Endothelial cell (in vitro differentiated cells): ENCODE measurements around the gene SLC15A5. TPM values are rescaled to one million over a fixed set of nuclear protein-coding genes. Genes with fewer than 3 reads are reported as not detected.

Experiments used
- DNase-seq: peaks from one replicate; pipeline ENCODE4 v3.0.0; 2021; ENCODE audit warnings: low spot score
- H3K27ac Mint-ChIP-seq: one replicate; pipeline ENCODE4 v1.8.0; 2021; ENCODE audit warnings: mixed read lengths, inconsistent platforms; ENCODE audit not compliant: unreplicated experiment
- H3K27me3 Mint-ChIP-seq: one replicate; pipeline ENCODE4 v1.8.0; 2021; ENCODE audit warnings: mild to moderate bottlenecking, moderate library complexity, mixed read lengths, inconsistent platforms; ENCODE audit not compliant: unreplicated experiment
- H3K36me3 Mint-ChIP-seq: one replicate; pipeline ENCODE4 v1.8.0; 2021; ENCODE audit warnings: mild to moderate bottlenecking, low read depth, mixed read lengths, inconsistent platforms; ENCODE audit not compliant: unreplicated experiment
- H3K4me1 Mint-ChIP-seq: one replicate; pipeline ENCODE4 v1.8.0; 2021; ENCODE audit warnings: mild to moderate bottlenecking, mixed read lengths, inconsistent platforms; ENCODE audit not compliant: unreplicated experiment
- H3K4me3 Mint-ChIP-seq: one replicate; pipeline ENCODE4 v1.8.0; 2021; ENCODE audit warnings: mild to moderate bottlenecking, mixed read lengths, inconsistent platforms; ENCODE audit not compliant: unreplicated experiment
- H3K9me3 Mint-ChIP-seq: one replicate; pipeline ENCODE4 v1.8.0; 2021; ENCODE audit warnings: mixed read lengths, inconsistent platforms; ENCODE audit not compliant: unreplicated experiment
- total RNA-seq: library from RNA; stranded (reverse); fragmentation: NEBNext Ultra II Directional; extraction: Animal tissue kit (Norgen Biotek cat#: 25700); gene quantifications from one replicate; pipeline ENCODE4 v1.2.1, GENCODE V29; 2021; ENCODE audit not compliant: unreplicated experiment
- TF ChIP-seq, protein P1 (sequence below): fragments of 200-600 bp; sonication (generic); IDR thresholded peaks from one replicate; pipeline ENCODE4 v1.5.0; 2021; ENCODE audit warnings: antibody characterized with exemption; ENCODE audit not compliant: unreplicated experiment

SLC15A5 gene
- total RNA-seq, 1 donor from 2014 or later = not detected

DNA sequence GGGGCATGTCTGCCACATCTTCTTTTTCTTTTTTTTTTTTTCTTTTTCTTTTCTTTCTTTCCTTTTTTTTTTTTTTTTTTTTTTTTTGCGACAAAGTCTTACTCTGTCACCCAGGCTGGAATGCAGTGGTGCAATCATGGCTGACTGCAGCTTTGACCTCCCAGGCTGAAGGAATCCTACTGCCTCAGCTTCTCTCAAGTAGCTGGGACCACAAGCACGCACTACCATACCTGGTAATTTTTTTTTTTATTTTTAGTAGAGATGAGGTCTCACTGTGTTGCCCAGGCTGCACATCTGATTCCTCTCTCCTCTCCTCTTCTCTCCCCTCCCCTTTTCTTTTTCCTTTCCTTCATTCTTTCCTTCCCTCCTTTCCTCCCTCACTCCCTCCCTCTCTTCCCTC lies 18.5 kb downstream of the SLC15A5 start:
- no peaks in the 10 kb centered on the region for H3K9me3 Mint-ChIP-seq
- peaks cover 1% of the 10 kb centered on the region for H3K27me3 Mint-ChIP-seq
- H3K36me3 Mint-ChIP-seq = no peaks in the 10 kb centered on the region
- TF ChIP-seq, protein P1, sequence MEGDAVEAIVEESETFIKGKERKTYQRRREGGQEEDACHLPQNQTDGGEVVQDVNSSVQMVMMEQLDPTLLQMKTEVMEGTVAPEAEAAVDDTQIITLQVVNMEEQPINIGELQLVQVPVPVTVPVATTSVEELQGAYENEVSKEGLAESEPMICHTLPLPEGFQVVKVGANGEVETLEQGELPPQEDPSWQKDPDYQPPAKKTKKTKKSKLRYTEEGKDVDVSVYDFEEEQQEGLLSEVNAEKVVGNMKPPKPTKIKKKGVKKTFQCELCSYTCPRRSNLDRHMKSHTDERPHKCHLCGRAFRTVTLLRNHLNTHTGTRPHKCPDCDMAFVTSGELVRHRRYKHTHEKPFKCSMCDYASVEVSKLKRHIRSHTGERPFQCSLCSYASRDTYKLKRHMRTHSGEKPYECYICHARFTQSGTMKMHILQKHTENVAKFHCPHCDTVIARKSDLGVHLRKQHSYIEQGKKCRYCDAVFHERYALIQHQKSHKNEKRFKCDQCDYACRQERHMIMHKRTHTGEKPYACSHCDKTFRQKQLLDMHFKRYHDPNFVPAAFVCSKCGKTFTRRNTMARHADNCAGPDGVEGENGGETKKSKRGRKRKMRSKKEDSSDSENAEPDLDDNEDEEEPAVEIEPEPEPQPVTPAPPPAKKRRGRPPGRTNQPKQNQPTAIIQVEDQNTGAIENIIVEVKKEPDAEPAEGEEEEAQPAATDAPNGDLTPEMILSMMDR = no peak
- no peaks in the 10 kb centered on the region for H3K4me1 Mint-ChIP-seq
- H3K27ac Mint-ChIP-seq = no peak overlapping the region
- H3K4me3 Mint-ChIP-seq = no peak overlapping the region
- no peak for DNase-seq

DNA sequence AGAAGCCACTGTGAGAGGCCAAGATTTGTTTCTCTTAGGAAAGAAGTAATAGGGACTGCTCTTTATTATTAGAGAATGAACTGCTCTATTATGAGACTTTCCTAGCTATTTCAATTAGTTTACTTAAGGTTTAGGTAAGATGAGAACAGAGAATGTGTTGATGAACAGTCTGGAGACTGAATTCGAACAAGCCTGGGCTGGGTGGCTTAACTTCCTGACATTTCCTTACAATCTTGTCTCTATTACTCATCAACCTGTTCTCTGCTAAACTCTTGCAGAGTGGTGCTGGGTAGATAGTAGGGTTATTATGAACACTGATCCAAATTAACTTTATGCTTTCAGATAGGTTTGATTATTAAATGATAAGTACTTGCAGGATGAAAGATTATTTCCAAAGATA lies 31.2 kb downstream of the SLC15A5 start:
- Mint-ChIP-seq H3K9me3 (no peaks in the 10 kb centered on the region), H3K27ac (no peak overlapping the region), H3K4me3 (no peak overlapping the region), H3K4me1 (no peaks in the 10 kb centered on the region), H3K27me3 (no peaks in the 10 kb centered on the region), H3K36me3 (no peaks in the 10 kb centered on the region)
- TF ChIP-seq, protein P1 = no peak
- DNase-seq = no peak

DNA sequence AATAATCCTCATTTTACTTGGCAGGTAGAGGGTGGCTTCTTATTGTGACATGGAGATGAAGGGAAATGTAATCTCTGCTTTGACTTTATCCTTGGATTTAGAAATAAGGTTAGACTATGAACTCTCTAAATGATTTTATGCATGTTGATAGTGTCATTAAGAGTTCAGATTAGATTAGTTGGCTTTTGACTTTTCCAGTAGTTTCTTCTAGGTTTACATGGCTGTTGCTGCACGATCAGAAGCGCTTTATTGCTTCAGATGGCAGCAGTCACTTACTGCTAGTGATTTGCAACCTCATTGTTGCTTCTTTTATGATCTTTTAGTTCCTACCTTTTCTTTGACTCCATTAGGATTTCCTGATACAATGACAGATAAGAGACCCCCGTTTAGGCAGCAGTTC lies 32.3 kb downstream of the SLC15A5 start:
- H3K4me1 Mint-ChIP-seq = no peaks in the 10 kb centered on the region
- no peak overlapping the region for H3K4me3 Mint-ChIP-seq
- TF ChIP-seq, protein P1 = no peak
- no peaks in the 10 kb centered on the region for H3K36me3 Mint-ChIP-seq
- no peaks in the 10 kb centered on the region for H3K9me3 Mint-ChIP-seq
- no peaks in the 10 kb centered on the region for H3K27me3 Mint-ChIP-seq
- H3K27ac Mint-ChIP-seq = no peak overlapping the region
- no peak for DNase-seq

DNA sequence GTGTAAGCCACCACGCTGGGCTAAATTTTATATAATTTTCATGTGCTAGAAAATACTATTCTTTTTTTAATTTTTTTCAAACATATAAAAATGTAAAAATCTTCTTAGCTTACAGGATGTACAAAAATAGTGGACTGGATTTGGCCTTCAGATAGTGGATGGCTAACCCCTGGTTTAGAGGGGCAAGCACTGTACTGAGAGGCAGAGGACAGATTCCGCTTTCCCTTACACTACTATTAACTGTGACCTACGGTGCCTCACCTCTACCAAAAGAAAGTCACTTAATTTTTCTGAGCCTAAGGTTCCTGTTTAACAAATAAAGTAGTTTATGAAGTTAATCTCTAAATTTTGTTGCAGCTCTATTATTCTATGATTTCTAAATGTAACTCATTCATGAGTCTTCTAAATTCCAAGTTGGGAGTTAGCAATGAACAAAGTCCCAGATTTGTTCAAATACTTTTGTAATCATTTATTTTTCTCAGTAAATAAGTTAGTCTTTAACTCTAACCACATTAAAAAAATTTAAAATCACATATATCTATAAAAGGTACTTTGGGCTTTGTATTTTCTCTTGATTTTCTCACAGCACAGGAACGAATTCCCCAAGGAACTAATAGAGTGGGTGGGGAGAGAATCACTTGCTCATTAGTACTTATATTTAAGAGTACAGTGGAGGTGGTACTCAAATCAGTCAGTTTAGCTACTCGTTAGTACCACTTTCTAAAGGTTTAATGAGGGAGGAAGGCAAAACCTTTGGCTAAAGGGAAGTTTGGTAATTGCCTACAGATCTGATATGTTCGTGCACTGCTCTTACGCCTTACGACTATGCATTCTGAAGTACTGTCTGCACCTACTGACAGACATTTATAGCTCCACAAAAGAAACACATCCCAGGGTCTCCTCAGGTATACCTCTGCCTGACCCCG lies 33.7 kb downstream of the SLC15A5 start:
- no peak overlapping the region for H3K4me3 Mint-ChIP-seq
- no peaks in the 10 kb centered on the region for H3K9me3 Mint-ChIP-seq
- H3K36me3 Mint-ChIP-seq = no peaks in the 10 kb centered on the region
- H3K27ac Mint-ChIP-seq = no peak overlapping the region
- TF ChIP-seq, protein P1 = no peak
- H3K4me1 Mint-ChIP-seq = no peaks in the 10 kb centered on the region
- no peak for DNase-seq
- no peaks in the 10 kb centered on the region for H3K27me3 Mint-ChIP-seq

DNA sequence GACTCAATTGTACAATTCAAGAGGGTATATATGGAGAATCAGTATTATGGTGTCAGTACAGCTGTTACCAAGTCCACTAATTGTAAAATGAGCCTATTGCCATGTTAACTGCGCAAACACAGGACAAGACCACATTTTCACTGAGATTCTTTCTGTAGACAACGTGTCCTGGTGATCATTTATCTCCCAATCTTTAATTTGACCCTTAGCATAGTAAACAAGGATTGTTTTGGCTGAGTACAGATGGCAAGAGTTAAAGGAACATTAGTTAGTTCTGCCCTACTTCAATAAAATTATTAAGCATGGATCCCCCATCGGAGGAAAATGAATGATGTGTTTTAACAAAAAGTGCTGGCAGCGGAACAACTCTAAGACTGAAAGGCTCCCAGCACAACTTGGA lies 36.1 kb downstream of the SLC15A5 start:
- TF ChIP-seq, protein P1 = no peak
- no peaks in the 10 kb centered on the region for H3K4me1 Mint-ChIP-seq
- H3K27me3 Mint-ChIP-seq = no peaks in the 10 kb centered on the region
- no peak overlapping the region for H3K4me3 Mint-ChIP-seq
- DNase-seq = no peak
- H3K36me3 Mint-ChIP-seq = no peaks in the 10 kb centered on the region
- H3K9me3 Mint-ChIP-seq = no peaks in the 10 kb centered on the region
- H3K27ac Mint-ChIP-seq = no peak overlapping the region
